Hepatocyte (in vitro differentiated cells): ENCODE measurements around the gene PABPC4L. TPM values are rescaled to one million over a fixed set of nuclear protein-coding genes. Genes with fewer than 3 reads are reported as not detected.

Source experiments
- DNase-seq: peaks from one replicate; pipeline ENCODE4 v3.0.0-alpha.2; 2016; ENCODE audit warnings: low spot score
- H2AFZ ChIP-seq: fragments of 200-600 bp; sonication (generic); 2 replicates; pipeline ENCODE4 v1.6.0; 2016; ENCODE audit warnings: antibody characterized with exemption, mild to moderate bottlenecking
- H3K27ac ChIP-seq: fragments of 200-600 bp; sonication (generic); 2 replicates; pipeline ENCODE4 v1.5.1; 2016; ENCODE audit warnings: mild to moderate bottlenecking
- H3K27me3 ChIP-seq: fragments of 200-600 bp; sonication (generic); 2 replicates; pipeline ENCODE4 v1.6.1; 2016
- H3K36me3 ChIP-seq: fragments of 200-600 bp; sonication (generic); replicated peaks from 2 replicates; pipeline ENCODE4 v1.5.1; 2016; ENCODE audit warnings: low read depth; ENCODE audit not compliant: insufficient read depth
- H3K4me1 ChIP-seq: fragments of 200-600 bp; sonication (generic); 2 replicates; pipeline ENCODE4 v1.5.1; 2016; ENCODE audit warnings: mild to moderate bottlenecking, moderate library complexity; ENCODE audit not compliant: insufficient read depth
- H3K4me2 ChIP-seq: fragments of 200-600 bp; sonication (generic); 2 replicates; pipeline ENCODE4 v1.6.0; 2016
- H3K4me3 ChIP-seq: fragments of 200-600 bp; sonication (generic); 2 replicates; pipeline ENCODE4 v1.5.1; 2016; ENCODE audit warnings: mild to moderate bottlenecking
- H3K79me2 ChIP-seq: fragments of 200-600 bp; sonication (generic); 2 replicates; pipeline ENCODE4 v1.6.0; 2017; ENCODE audit warnings: mild to moderate bottlenecking
- H3K9me2 ChIP-seq: fragments of 200-600 bp; sonication (generic); replicated peaks from 2 replicates; pipeline ENCODE4 v1.6.0; 2017; ENCODE audit warnings: mild to moderate bottlenecking; ENCODE audit not compliant: insufficient read depth
- H3K9me3 ChIP-seq: fragments of 200-600 bp; sonication (generic); 2 replicates; pipeline ENCODE4 v1.5.1; 2016; ENCODE audit warnings: low read depth, mild to moderate bottlenecking
- H4K20me1 ChIP-seq: fragments of 200-600 bp; sonication (generic); 2 replicates; pipeline ENCODE4 v1.6.0; 2016; ENCODE audit warnings: mild to moderate bottlenecking; ENCODE audit not compliant: insufficient read depth, poor library complexity, severe bottlenecking
- EZH2 ChIP-seq: fragments of 200-600 bp; sonication (generic); IDR thresholded peaks from 2 replicates; pipeline ENCODE4 v1.6.1; 2016; ENCODE audit warnings: antibody characterized with exemption, mild to moderate bottlenecking, borderline replicate concordance
- EZH2phosphoT487 ChIP-seq: fragments of 200-600 bp; sonication (generic); IDR thresholded peaks from one replicate; pipeline ENCODE4 v1.6.1; 2018; ENCODE audit warnings: antibody characterized with exemption, mild to moderate bottlenecking, low read depth, moderate library complexity; ENCODE audit not compliant: unreplicated experiment, severe bottlenecking
- WGBS: methylation state at CpG from one replicate; pipeline ENCODE4 v1.1.6; 2016; ENCODE audit warnings: low lambda C conversion rate; ENCODE audit errors: missing lambda C conversion rate; 5-methylcytosine and 5-hydroxymethylcytosine counted together
- polyA plus RNA-seq: library from polyadenylated mRNA; unstranded; fragments of >200 nt; fragmentation: Nextera tagmentation; extraction: Ambion mirVana; gene quantifications from 2 replicates; pipeline ENCODE4 v1.2.1, GENCODE V29; 2016
- total RNA-seq: library from RNA; depleted of rRNA; stranded (reverse); fragments of >200 nt; gene quantifications from 2 replicates; pipeline ENCODE4 v1.2.3, GENCODE V29; 2014
- TF ChIP-seq, protein P1 (sequence below): fragments of 200-600 bp; sonication (generic); IDR thresholded peaks from 2 replicates; pipeline ENCODE4 v1.5.1; 2016; ENCODE audit warnings: antibody characterized with exemption, mild to moderate bottlenecking; ENCODE audit not compliant: poor library complexity

Gene PABPC4L
- total and polyA plus RNA-seq, 2 experiments from 2014 or later, result 1.3 to 5.9 TPM

DNA sequence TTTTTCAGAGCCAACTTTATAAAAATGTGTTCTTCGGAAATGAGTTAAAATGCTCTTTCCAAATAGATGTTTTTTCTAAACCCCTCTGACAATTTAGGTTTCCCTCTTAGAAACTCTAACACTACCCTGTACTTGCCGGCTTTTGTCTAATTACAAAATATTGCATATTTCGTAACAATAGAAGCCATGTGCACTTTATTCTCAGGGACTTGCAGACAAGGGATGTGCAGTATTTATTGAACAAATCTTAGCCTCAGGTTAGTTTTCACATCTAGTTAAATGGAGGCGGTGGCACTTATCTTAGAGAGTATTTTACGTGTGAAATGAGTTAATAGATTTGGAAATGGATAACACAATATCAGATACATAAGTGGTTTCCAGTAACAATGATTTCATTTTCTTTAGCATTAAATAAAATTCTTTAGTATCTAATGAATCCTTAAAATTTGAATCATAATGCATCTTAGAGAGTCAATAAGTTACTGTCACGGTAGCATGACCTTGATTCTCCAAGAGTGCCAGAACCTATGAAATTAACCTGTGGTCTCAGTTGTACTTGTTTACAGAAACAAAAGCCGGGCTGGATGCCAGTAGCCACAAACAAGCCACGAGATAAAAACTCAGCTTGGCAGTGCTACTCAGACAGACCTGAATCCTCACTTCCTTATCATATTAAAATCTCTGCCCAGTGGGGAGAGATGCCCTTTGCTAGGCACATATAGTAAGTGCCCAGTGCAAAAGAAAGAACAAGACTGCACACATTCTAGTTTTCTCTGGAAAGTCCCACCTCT, 772 bp upstream of the PABPC4L start:
- Histone ChIP-seq H3K36me3 (no peaks in the 10 kb centered on the region), H3K79me2 (peaks cover 12% of the 10 kb centered on the region), H3K4me3 (no peak overlapping the region), H3K4me1 (no peaks in the 10 kb centered on the region), H3K27ac (peak overlapping the region; percentile 24), H2AFZ (no peak overlapping the region), H3K4me2 (peak overlapping the region; percentile 71), H3K27me3 (no peaks in the 10 kb centered on the region), H4K20me1 (no peaks in the 10 kb centered on the region), H3K9me3 (no peaks in the 10 kb centered on the region), H3K9me2 (no peaks in the 10 kb centered on the region)
- WGBS, result 64% methylated on average over 8 of the region's 8 CpGs
- DNase-seq, result no peak
- TF ChIP-seq EZH2, result no peak
- TF ChIP-seq, protein P1, sequence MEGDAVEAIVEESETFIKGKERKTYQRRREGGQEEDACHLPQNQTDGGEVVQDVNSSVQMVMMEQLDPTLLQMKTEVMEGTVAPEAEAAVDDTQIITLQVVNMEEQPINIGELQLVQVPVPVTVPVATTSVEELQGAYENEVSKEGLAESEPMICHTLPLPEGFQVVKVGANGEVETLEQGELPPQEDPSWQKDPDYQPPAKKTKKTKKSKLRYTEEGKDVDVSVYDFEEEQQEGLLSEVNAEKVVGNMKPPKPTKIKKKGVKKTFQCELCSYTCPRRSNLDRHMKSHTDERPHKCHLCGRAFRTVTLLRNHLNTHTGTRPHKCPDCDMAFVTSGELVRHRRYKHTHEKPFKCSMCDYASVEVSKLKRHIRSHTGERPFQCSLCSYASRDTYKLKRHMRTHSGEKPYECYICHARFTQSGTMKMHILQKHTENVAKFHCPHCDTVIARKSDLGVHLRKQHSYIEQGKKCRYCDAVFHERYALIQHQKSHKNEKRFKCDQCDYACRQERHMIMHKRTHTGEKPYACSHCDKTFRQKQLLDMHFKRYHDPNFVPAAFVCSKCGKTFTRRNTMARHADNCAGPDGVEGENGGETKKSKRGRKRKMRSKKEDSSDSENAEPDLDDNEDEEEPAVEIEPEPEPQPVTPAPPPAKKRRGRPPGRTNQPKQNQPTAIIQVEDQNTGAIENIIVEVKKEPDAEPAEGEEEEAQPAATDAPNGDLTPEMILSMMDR, result no peak
- TF ChIP-seq EZH2phosphoT487, result no peak

DNA sequence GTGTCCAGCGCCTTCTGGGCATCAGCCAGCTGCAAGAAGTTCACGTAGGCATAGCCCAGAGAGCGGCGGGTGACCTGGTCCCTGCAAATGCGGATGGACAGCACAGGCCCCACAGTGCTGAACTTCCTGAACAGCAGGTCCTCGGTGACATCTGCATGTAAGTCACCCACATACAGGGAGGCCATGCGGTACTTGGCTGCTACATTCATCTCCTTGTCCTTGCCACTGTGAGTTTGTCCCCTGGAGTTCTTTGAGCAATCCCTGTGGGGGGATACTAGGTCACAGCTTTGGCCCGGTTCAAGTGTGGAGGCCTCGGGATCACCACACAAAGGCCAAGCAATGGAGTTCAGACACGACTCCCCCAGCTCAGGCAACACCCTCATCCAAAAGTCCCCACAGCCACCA, 776 bp downstream of the PABPC4L start:
- Histone ChIP-seq H3K27me3 (no peaks in the 10 kb centered on the region), H3K27ac (peak overlapping the region; percentile 75), H3K4me3 (peak overlapping the region; percentile 36), H3K9me2 (no peaks in the 10 kb centered on the region), H3K36me3 (no peaks in the 10 kb centered on the region), H2AFZ (peak overlapping the region; percentile 47), H3K4me2 (peak overlapping the region; percentile 71), H4K20me1 (no peaks in the 10 kb centered on the region), H3K4me1 (no peaks in the 10 kb centered on the region), H3K79me2 (peaks cover 24% of the 10 kb centered on the region), H3K9me3 (no peaks in the 10 kb centered on the region)
- WGBS, result 81% methylated on average over 10 of the region's 10 CpGs
- DNase-seq, result no peak
- TF ChIP-seq, protein P1, result no peak
- TF ChIP-seq EZH2phosphoT487 (no peak), EZH2 (no peak)

DNA sequence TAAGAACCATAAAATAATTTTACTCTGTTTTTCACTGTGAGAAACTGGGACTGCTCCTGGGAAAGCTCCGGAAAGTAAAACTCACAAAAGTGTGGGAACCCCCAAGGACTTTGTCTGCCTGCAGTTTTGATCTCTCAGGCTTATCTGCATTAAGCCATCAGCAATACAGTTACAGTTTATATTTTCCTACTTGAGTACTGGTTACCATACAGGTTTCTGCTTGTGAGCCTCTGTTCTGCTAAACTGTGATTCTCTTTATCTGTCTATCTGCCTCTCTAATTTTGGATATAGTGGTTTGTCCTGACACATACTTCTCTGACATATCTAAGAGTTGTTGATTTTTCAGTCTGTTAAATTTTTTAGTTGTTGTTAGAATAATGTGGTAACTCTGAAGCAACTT, 11.6 kb downstream of the PABPC4L start:
- 15% methylated on average over 1 of the region's 1 CpG for WGBS
- H2AFZ ChIP-seq, result no peak overlapping the region
- DNase-seq, result no peak
- H3K4me3 ChIP-seq, result no peak overlapping the region
- TF ChIP-seq, protein P1, result no peak
- no peak for TF ChIP-seq EZH2
- TF ChIP-seq EZH2phosphoT487, result no peak
- no peak overlapping the region for H3K27ac ChIP-seq
- H3K9me3 ChIP-seq, result no peaks in the 10 kb centered on the region
- no peaks in the 10 kb centered on the region for H3K79me2 ChIP-seq
- no peaks in the 10 kb centered on the region for H3K36me3 ChIP-seq
- no peaks in the 10 kb centered on the region for H3K4me1 ChIP-seq
- H4K20me1 ChIP-seq, result no peaks in the 10 kb centered on the region
- H3K27me3 ChIP-seq, result no peaks in the 10 kb centered on the region
- H3K9me2 ChIP-seq, result no peaks in the 10 kb centered on the region
- no peak overlapping the region for H3K4me2 ChIP-seq
